Measurements from ENCODE around the gene TOMT.
"Not testable (repeated sequence)": the region's sequence is repeated elsewhere in the genome, so short reads cannot be mapped to it uniquely, and the experiment has no call there.

Gene TOMT

GRCh38 chr11:72124046-72124445, 18.3 kb downstream of the TOMT start:
- DNase-seq (ENCODE audit: low read depth in 2 of 2), result no peak

GRCh38 chr11:72125956-72126355, 20.2 kb downstream of the TOMT start:
- DNase-seq (ENCODE audit: low read depth in 2 of 2), result no peak

GRCh38 chr11:72127923-72128322, 22.2 kb downstream of the TOMT start:
- no peak for DNase-seq (ENCODE audit: low read depth in 2 of 2)

GRCh38 chr11:72129381-72129780, 23.7 kb downstream of the TOMT start:
- no peak for DNase-seq (ENCODE audit: low read depth in 2 of 2)

GRCh38 chr11:72132646-72133045, 26.9 kb downstream of the TOMT start:
- no peak for DNase-seq (ENCODE audit: low read depth in 2 of 2)

- DNase-seq (ENCODE audit: low read depth in 2 of 2), result not testable (repeated sequence)
These were observed 29.7 kb downstream of the TOMT start, which contains the start of gene FOLR3 for GRCh38 chr11:72135473-72135872. Gene FOLR3 (plus strand): TSS chr11:72135725. CDS start chr11:72135953, 228 bp downstream.

- DNase-seq (ENCODE audit: low read depth in 2 of 2), result no peak
These were observed 30.4 kb downstream of the TOMT start for GRCh38 chr11:72135891-72136683.

- DNase-seq (ENCODE audit: low read depth in 2 of 2), result no peak
These were observed 31.0 kb downstream of the TOMT start for GRCh38 chr11:72136684-72137262.

- DNase-seq (ENCODE audit: low read depth in 2 of 2), result no peak
These were observed 33.2 kb downstream of the TOMT start for GRCh38 chr11:72138821-72139390.

GRCh38 chr11:72139500-72139899, 33.8 kb downstream of the TOMT start:
- DNase-seq (ENCODE audit: low read depth in 2 of 2), result no peak

GRCh38 chr11:72140661-72141060, 34.9 kb downstream of the TOMT start:
- no peak for DNase-seq (ENCODE audit: low read depth in 2 of 2)

GRCh38 chr11:72141066-72141465, 35.3 kb downstream of the TOMT start:
- DNase-seq (ENCODE audit: low read depth in 2 of 2), result no peak

- DNase-seq (ENCODE audit: low read depth in 2 of 2), result not testable (repeated sequence)
These were observed 36.4 kb downstream of the TOMT start for GRCh38 chr11:72142086-72142485.

GRCh38 chr11:72142543-72142942, 36.8 kb downstream of the TOMT start:
- not testable (repeated sequence) for DNase-seq (ENCODE audit: low read depth in 2 of 2)

- no peak for DNase-seq (ENCODE audit: low read depth in 2 of 2)
These were observed 39.3 kb downstream of the TOMT start for GRCh38 chr11:72144807-72145565.

- DNase-seq (ENCODE audit: low read depth in 2 of 2), result no peak
These were observed 40.9 kb downstream of the TOMT start for GRCh38 chr11:72146625-72147024.

GRCh38 chr11:72150882-72151281, 45.2 kb downstream of the TOMT start:
- no peak for DNase-seq (ENCODE audit: low read depth in 2 of 2)

- DNase-seq (ENCODE audit: low read depth in 2 of 2), result not testable (repeated sequence)
These were observed 48.1 kb downstream of the TOMT start for GRCh38 chr11:72153874-72154273.

- DNase-seq (ENCODE audit: low read depth in 2 of 2), result no peak
These were observed 49.1 kb downstream of the TOMT start for GRCh38 chr11:72154816-72155215.

- DNase-seq (ENCODE audit: low read depth in 2 of 2), result no peak
These were observed 50.0 kb downstream of the TOMT start for GRCh38 chr11:72155751-72156150.

- no peak for DNase-seq (ENCODE audit: low read depth in 2 of 2)
These were observed 51.4 kb downstream of the TOMT start for GRCh38 chr11:72157131-72157530.

All from stimulated activated CD8-positive, alpha-beta memory T cell treated with anti-CD3 and anti-CD28 coated beads, Interleukin-15, amount 100 ng/mL, for 4 hours (primary cell).